SKM-1 treated with dmso at 0.1 percent for 144 hours (cell line): ENCODE results near the gene MTREX.

Experiments
- DNase-seq: peaks from one replicate; lab custom pipeline; 2025; ENCODE audit not compliant: unreplicated experiment; lab: John Stamatoyannopoulos, UW

Gene MTREX

GRCh38 chr5:55324815-55325418 lies 17.1 kb downstream of the MTREX start:
- DNase-seq = peak; percentile 43

DNA sequence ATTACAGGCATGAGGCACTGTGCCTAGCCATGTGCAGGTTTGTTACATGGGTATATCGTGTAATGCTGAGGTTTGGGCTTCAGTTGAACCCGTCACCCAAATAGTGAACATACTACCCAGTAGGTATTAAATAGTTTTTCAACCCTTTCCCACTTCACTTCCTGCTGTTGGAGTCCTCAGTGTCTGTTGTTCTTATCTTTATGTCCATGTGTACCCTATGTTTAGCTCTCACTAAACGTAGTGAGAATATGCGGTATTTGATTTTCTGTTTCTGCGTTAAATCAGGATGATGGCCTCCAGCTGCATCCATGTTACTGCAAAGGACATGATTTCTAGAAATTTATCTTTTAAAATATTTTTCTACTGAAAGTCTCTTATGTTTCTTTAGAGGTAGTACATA lies 17.8 kb downstream of the MTREX start:
- no peak for DNase-seq

DNA sequence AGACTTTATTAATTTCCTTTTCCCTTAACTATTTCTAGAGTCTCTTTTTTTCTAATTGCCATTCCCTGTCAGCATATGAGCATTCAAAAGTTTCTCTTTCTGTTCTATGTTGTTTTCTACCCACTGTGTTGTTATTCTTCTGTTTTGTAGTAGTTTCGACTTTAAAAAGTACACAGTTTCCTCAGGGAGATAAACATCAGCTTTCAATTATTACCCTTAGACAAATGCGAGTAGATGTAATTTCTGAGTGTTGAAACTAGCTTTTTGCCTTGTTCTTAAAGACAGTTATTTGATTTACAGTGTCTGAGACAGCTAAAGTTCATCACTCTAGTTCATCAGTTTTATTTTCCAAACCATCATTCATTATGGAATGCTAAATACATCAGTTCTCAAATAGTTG lies 19.5 kb downstream of the MTREX start:
- no peak for DNase-seq

GRCh38 chr5:55331321-55331720 lies 23.5 kb downstream of the MTREX start:
- DNase-seq = no peak

- no peak for DNase-seq
Observed at GRCh38 chr5:55333017-55333416, 25.2 kb downstream of the MTREX start.

DNA sequence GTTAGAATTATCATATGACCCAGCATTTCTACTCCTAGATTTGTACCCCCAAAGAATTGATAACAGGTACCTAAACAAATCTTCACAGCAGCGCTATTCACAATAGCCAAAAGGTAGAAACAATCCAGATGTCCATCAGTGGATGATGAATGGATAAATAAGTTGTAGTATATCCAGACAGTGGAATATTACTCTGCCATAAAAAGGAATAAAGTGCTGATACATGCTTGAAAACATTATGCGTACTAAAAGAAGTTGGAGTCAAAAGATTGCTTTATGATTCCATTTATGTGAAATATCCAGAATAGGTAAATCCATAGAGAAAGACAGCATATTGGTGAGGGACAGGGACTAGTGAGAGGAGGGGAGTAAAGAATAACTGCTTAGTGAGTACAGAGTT lies 26.0 kb downstream of the MTREX start:
- no peak for DNase-seq

GRCh38 chr5:55338092-55338613 lies 30.4 kb downstream of the MTREX start:
- no peak for DNase-seq

DNA sequence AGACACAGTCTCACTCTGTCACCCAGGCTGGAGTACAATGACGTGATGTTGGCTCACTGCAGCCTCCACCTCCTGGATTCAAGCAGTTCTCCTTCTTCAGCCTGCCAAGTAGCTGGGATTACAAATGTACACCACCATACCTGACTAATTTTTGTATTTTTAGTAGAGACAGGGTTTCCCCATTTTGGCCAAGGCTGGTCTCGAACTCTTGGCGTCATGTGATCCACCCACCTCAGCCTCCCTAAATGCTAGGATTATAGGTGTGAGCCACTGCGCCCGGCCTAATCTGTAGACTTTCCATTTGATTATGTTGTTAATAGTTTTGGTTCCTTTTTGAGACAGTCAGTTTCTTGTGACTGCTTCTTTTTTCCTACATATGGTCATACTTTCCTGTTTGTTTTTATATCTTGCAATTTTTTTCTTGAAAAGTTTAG lies 31.0 kb downstream of the MTREX start:
- no peak for DNase-seq

- DNase-seq = no peak
Observed at GRCh38 chr5:55343107-55343506, 35.3 kb downstream of the MTREX start.

DNA sequence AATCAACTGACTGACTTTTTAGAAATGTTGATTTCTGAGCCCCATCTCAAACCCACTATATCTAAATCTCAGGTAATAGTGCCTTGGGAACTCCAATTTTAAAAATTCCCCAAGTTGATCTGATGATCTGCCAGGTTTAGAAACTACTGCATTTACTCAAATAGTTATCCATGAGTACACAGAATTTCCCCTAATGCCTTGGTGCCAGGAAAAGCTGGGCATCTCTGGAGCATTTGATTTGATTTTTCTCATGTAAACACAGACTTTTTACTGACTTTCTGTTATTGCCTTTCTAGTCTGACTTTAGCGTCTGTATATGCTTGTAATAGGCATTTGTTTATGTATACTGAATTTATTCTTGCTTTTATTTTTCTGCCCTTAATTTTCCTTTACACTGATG lies 35.8 kb downstream of the MTREX start:
- DNase-seq = no peak

GRCh38 chr5:55344392-55344992 lies 36.7 kb downstream of the MTREX start:
- peak; percentile 6 for DNase-seq

DNA sequence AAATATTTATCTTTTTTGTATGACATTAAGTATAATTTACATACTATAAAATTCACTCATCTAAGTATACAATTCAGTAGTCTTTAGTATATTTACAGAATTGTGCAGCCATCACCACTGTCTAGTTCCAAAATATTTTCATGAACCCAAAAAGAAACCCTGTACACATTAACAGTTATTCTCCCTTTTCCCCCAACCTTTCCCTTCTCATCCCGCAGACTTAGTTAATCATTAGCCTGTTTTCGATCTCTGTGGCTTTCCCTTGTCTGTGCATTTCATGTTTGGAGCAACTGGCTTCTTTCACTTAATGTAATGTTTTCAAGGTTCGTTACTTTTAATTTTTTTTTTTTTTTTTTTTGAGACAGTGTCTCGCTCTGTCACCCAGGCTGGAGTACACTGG lies 37.5 kb downstream of the MTREX start:
- no peak for DNase-seq

GRCh38 chr5:55347786-55348185 lies 40.0 kb downstream of the MTREX start:
- DNase-seq = no peak

DNA sequence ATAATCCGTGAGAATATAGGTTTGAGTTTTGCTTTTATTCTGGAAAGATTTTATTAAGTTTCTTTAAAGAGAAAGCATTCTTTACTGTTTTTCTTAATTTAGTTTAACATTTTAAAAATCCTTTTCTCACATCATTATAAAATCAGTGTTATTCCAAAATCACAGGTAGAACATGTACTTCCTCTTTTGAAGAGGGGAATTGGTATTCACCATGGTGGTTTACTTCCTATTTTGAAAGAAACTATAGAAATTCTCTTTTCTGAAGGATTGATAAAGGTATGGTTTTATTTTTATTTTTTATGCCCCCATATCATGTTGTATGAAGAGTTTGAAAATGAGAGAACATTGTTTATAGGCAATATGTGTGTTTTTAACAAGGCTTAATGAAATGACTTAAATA lies 43.0 kb downstream of the MTREX start:
- DNase-seq = no peak

DNA sequence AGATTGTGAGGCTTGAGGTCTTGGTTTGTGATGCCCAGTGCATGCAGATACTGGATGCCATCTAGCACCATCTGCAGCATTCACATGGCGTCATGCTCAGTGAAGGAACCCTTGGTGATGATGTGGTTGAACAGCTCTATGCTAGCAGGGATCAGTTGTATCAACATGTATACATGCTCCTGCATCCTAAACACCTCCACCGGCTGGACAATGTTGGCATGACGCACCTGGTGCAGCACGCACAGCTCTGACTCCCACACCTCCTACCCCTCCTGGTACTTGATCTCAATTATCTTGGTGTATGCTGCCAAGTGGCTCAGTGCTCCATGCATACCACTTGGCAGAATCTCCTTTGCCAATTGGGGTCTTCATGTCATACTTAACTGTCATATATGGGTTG lies 49.1 kb downstream of the MTREX start:
- no peak for DNase-seq

- no peak for DNase-seq
Observed at GRCh38 chr5:55360190-55360589, 52.4 kb downstream of the MTREX start.

DNA sequence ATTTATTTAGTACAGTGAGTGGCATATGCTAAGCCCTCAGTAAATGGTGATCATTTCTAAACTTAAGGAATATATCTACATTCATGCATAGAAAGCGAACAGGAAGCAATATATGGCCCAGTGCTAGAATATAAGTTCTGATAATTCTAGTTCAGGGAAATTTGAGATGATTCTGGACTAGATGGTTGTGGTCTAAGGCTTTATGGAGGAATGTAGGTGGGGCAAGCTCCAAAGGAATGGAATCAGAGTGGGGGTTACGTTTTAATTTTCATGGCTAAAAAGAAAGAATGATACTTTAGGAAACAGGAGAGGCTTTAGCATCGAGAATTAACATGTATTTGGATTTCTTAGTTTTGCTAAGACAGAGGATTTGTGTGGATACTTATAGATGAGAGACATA lies 56.1 kb downstream of the MTREX start:
- no peak for DNase-seq

GRCh38 chr5:55364537-55365055 lies 56.8 kb downstream of the MTREX start:
- DNase-seq = no peak

DNA sequence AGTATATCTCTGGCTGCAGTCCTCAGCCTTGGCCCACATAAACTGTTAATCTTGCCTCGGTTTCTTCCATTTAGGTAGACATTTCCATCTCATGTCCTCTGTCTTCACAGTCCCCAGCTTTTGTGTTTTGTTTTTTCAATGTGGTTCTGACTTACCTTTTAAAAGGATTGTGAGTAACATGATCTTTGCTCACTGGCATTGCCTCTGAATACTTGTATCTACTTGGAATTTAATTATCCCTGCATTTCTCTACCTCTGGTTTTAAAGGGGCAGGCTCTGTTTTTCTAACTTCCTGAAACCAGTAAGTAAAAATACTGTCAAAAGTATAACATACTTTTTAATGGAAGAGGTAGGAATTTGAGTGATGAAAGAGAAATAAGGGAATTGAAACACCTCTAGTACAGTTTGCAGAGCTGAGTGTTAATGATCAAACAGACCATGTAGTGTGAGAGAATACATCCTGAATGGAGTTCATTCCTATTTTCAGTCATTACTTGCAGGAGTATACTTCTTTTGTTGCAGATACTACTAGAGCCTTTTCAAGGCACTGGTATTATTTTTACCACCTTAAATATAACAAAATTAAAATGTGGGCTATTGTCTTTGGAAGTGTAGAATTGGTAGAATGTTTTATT lies 62.6 kb downstream of the MTREX start:
- DNase-seq = no peak

DNA sequence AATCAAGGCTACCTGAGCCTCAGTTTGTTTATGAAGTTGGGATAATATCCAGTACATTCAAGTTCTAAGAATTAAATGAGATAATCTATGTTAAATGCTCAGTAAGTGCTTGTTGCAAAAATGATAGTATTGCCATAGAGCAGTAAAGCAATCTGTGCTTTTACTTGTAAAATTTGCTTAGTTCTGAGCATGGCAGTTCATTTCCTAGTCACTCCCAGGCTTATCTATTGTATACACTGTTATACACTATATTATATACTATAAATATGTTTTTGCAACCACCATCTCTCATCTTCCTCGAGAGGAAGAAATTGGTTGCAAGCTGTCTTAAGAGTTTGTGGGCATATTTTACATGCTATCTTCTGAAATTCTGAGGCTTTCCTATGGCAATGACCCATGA lies 63.4 kb downstream of the MTREX start:
- DNase-seq = no peak

- DNase-seq = no peak
Observed at GRCh38 chr5:55372130-55372925, 64.5 kb downstream of the MTREX start.
